H9 (cell line): ENCODE data around the gene PIAS2. TPM values are rescaled to one million over a fixed set of nuclear protein-coding genes. Genes with fewer than 3 reads are reported as not detected.

Source experiments
- DNase-seq: peaks from one replicate; pipeline ENCODE4 v3.0.0-alpha.2; 2017
- H2AFZ ChIP-seq: one replicate; pipeline ENCODE4 v1.6.1; 2013; ENCODE audit warnings: mild to moderate bottlenecking, low read length, control low read depth, moderate library complexity
- H2AK5ac ChIP-seq: 2 replicates; pipeline ENCODE4 v1.6.1; 2013; ENCODE audit warnings: low read length, control low read depth, mixed read lengths; ENCODE audit not compliant: insufficient read length
- H2BK120ac ChIP-seq: one replicate; pipeline ENCODE4 v1.6.1; 2013; ENCODE audit warnings: low read depth, mild to moderate bottlenecking, low read length, control low read depth, inconsistent platforms; ENCODE audit not compliant: poor library complexity, severe bottlenecking
- H2BK12ac ChIP-seq: 2 replicates; pipeline ENCODE4 v1.6.1; 2013; ENCODE audit warnings: low read length, control low read depth, mixed read lengths, low read depth; ENCODE audit not compliant: insufficient read length
- H2BK15ac ChIP-seq: 2 replicates; pipeline ENCODE4 v1.6.1; 2013; ENCODE audit warnings: low read depth, low read length, control low read depth
- H2BK20ac ChIP-seq: one replicate; pipeline ENCODE4 v1.6.1; 2013; ENCODE audit warnings: low read depth, mild to moderate bottlenecking, low read length, control low read depth, inconsistent platforms; ENCODE audit not compliant: poor library complexity, severe bottlenecking
- H2BK5ac ChIP-seq: 2 replicates; pipeline ENCODE4 v1.6.1; 2013; ENCODE audit warnings: low read length, control low read depth, mixed read lengths; ENCODE audit not compliant: insufficient read length
- H3K14ac ChIP-seq: 2 replicates; pipeline ENCODE4 v1.6.1; 2013; ENCODE audit warnings: low read length, control low read depth; ENCODE audit not compliant: insufficient read depth
- H3K18ac ChIP-seq: 2 replicates; pipeline ENCODE4 v1.6.1; 2013; ENCODE audit warnings: low read depth, mild to moderate bottlenecking, mixed read lengths, low read length, control low read depth; ENCODE audit not compliant: insufficient read length
- H3K23ac ChIP-seq: 2 replicates; pipeline ENCODE4 v1.6.1; 2013; ENCODE audit warnings: low read length, control low read depth, mixed read lengths, low read depth; ENCODE audit not compliant: insufficient read length
- H3K23me2 ChIP-seq: 2 replicates; pipeline ENCODE4 v1.6.1; 2013; ENCODE audit warnings: low read depth, mild to moderate bottlenecking, mixed read lengths, low read length, control low read depth; ENCODE audit not compliant: insufficient read length, poor library complexity, severe bottlenecking
- H3K27ac ChIP-seq: 2 replicates; pipeline ENCODE4 v1.5.1; 2013; ENCODE audit warnings: low read length, control low read depth, mixed read lengths, low read depth; ENCODE audit not compliant: insufficient read length
- H3K27me3 ChIP-seq: 2 replicates; pipeline ENCODE4 v1.6.1; 2013; ENCODE audit warnings: low read length, control low read depth, inconsistent platforms; ENCODE audit not compliant: insufficient read depth
- H3K4ac ChIP-seq: 2 replicates; pipeline ENCODE4 v1.6.1; 2013; ENCODE audit warnings: low read depth, mild to moderate bottlenecking, control low read depth, inconsistent platforms, low read length, moderate library complexity
- H3K4me1 ChIP-seq: 2 replicates; pipeline ENCODE4 v1.6.1; 2013; ENCODE audit warnings: low read length, control low read depth, inconsistent platforms; ENCODE audit not compliant: insufficient read depth
- H3K4me2 ChIP-seq: 2 replicates; pipeline ENCODE4 v1.6.1; 2013; ENCODE audit warnings: low read length, control low read depth, mixed read lengths; ENCODE audit not compliant: insufficient read length, insufficient read depth
- H3K56ac ChIP-seq: 2 replicates; pipeline ENCODE4 v1.6.1; 2013; ENCODE audit warnings: low read depth, mild to moderate bottlenecking, mixed read lengths, low read length, control low read depth; ENCODE audit not compliant: insufficient read length
- H3K79me1 ChIP-seq: 2 replicates; pipeline ENCODE4 v1.6.1; 2013; ENCODE audit warnings: low read depth, mild to moderate bottlenecking, moderate library complexity, low read length, control low read depth, inconsistent platforms; ENCODE audit not compliant: insufficient read depth, poor library complexity, severe bottlenecking
- H3K79me2 ChIP-seq: 2 replicates; pipeline ENCODE4 v1.6.1; 2013; ENCODE audit warnings: low read length, control low read depth, inconsistent platforms; ENCODE audit not compliant: insufficient read depth
- H3K9ac ChIP-seq: 2 replicates; pipeline ENCODE4 v1.6.1; 2013; ENCODE audit warnings: low read length, control low read depth, mixed read lengths; ENCODE audit not compliant: insufficient read length; ENCODE audit errors: extremely low read depth
- H3K9me3 ChIP-seq: one replicate; pipeline ENCODE4 v1.6.1; 2013; ENCODE audit warnings: low read depth, low read length, inconsistent platforms; ENCODE audit not compliant: control insufficient read depth
- H3T11ph ChIP-seq: one replicate; pipeline ENCODE4 v1.6.1; 2013; ENCODE audit warnings: mild to moderate bottlenecking, low read length, control low read depth, inconsistent platforms
- H4K20me1 ChIP-seq: one replicate; pipeline ENCODE4 v1.6.1; 2013; ENCODE audit not compliant: control insufficient read depth, insufficient read length, insufficient read depth
- H4K5ac ChIP-seq: 2 replicates; pipeline ENCODE4 v1.6.1; 2013; ENCODE audit warnings: low read depth, mild to moderate bottlenecking, mixed read lengths, low read length, control low read depth; ENCODE audit not compliant: insufficient read length
- H4K8ac ChIP-seq: replicated peaks from 2 replicates; pipeline ENCODE4 v1.6.1; 2013; ENCODE audit warnings: low read length, control low read depth, mixed read lengths, low read depth; ENCODE audit not compliant: insufficient read length
- H4K91ac ChIP-seq: 2 replicates; pipeline ENCODE4 v1.6.1; 2013; ENCODE audit warnings: low read depth, mild to moderate bottlenecking, moderate library complexity, mixed read lengths, low read length, control low read depth; ENCODE audit not compliant: insufficient read length
- H3K27ac Mint-ChIP-seq, 3 experiments: 2 replicates in 2 of 3; 3 replicates in 1 of 3; pipeline ENCODE4 v1.8.0; 2020 to 2021; ENCODE audit warnings: mixed read lengths in 3 of 3, mild to moderate bottlenecking in 1 of 3, moderate library complexity in 1 of 3
- H3K27me3 Mint-ChIP-seq: 2 replicates; pipeline ENCODE4 v1.8.0; 2021; ENCODE audit warnings: low read depth, mild to moderate bottlenecking, moderate library complexity, mixed read lengths
- H3K36me3 Mint-ChIP-seq, 3 experiments: 2 replicates in 2 of 3; 3 replicates in 1 of 3; pipeline ENCODE4 v1.8.0; 2020 to 2021; ENCODE audit warnings: low read depth in 3 of 3, mixed read lengths in 3 of 3; ENCODE audit not compliant: insufficient read depth in 1 of 3
- H3K4me1 Mint-ChIP-seq, 2 experiments: 2 replicates each; pipeline ENCODE4 v1.8.0; 2020; ENCODE audit warnings: mixed read lengths in 2 of 2
- H3K4me3 Mint-ChIP-seq, 2 experiments: 2 replicates in 1 of 2; 3 replicates in 1 of 2; pipeline ENCODE4 v1.8.0; 2020 to 2021; ENCODE audit warnings: mild to moderate bottlenecking in 2 of 2, mixed read lengths in 2 of 2, moderate library complexity in 1 of 2
- H3K9me3 Mint-ChIP-seq, 2 experiments: 2 replicates in 1 of 2; 3 replicates in 1 of 2; pipeline ENCODE4 v1.8.0; 2020; ENCODE audit warnings: mild to moderate bottlenecking in 2 of 2, mixed read lengths in 2 of 2, moderate library complexity in 1 of 2
- WGBS: extraction: QIAGEN DNeasy Blood & Tissue Kit; methylation state at CpG from one replicate; pipeline ENCODE4 v1.1.7; 2013; ENCODE audit warnings: missing lambda C conversion rate, low lambda C conversion rate, mixed read lengths; ENCODE audit not compliant: insufficient read length; ENCODE audit errors: extremely low coverage; 5-methylcytosine and 5-hydroxymethylcytosine counted together
- total RNA-seq: library from RNA; stranded (reverse); gene quantifications from 2 replicates; pipeline ENCODE4 v1.2.1, GENCODE V29; 2021
- TF ChIP-seq, protein P1 (sequence below): fragments of 200-600 bp; sonication (generic); conservative IDR thresholded peaks from 3 replicates; pipeline ENCODE4 v1.8.0; 2021; ENCODE audit warnings: antibody characterized with exemption, mild to moderate bottlenecking

PIAS2 gene
- total RNA-seq, 1 experiment from 2014 or later, result 58.4 TPM

DNA sequence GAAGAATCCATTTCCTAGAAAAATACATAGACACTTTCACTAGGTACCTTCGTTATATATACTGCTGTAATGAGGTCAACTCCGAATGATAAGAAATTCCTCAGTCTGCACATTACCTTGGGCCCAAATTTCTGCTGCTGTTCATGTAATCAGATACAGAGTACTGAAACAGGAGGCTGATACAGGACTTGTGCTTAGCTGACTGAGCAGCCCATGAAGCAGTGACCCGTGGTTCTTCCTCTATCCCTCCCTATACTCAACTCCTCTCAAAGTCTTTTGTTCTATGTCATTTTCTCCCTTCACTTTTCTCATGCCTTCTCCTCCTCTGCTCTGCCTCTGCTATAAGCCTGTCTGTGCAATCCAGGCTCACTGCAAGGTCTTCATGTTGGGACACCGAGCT lies 102.9 kb downstream of the PIAS2 start:
- Histone ChIP-seq H3K27ac (no peak overlapping the region), H3K27me3 (no peaks in the 10 kb centered on the region), H3K23ac (no peak overlapping the region), H2AK5ac (no peak overlapping the region), H2BK120ac (no peak overlapping the region), H4K8ac (no peak overlapping the region), H2BK15ac (no peak overlapping the region), H3K79me1 (no peaks in the 10 kb centered on the region), H4K91ac (no peak overlapping the region), H3T11ph (no peak overlapping the region), H2BK5ac (no peak overlapping the region), H3K4me2 (no peak overlapping the region), H3K23me2 (no peaks in the 10 kb centered on the region), H3K4ac (no peak overlapping the region), H2BK12ac (no peak overlapping the region), H3K56ac (no peak overlapping the region), H3K9me3 (no peaks in the 10 kb centered on the region), H3K4me1 (no peaks in the 10 kb centered on the region), H3K9ac (no peak overlapping the region), H3K14ac (no peak overlapping the region), H4K20me1 (no peaks in the 10 kb centered on the region), H2AFZ (no peak overlapping the region), H3K18ac (no peak overlapping the region), H2BK20ac (no peak overlapping the region), H3K79me2 (no peaks in the 10 kb centered on the region), H4K5ac (no peak overlapping the region)
- Mint-ChIP-seq H3K27me3 (no peaks in the 10 kb centered on the region), H3K9me3 (no peaks in the 10 kb centered on the region), H3K27ac (peak overlapping the region in 1 of 3 experiments; percentile 23; a peak in 1 of 7 replicates), H3K4me3 (no peak overlapping the region), H3K4me1 (peaks cover 21 to 30% of the 10 kb centered on the region in 2 experiments), H3K36me3 (no peaks in the 10 kb centered on the region)
- TF ChIP-seq, protein P1, sequence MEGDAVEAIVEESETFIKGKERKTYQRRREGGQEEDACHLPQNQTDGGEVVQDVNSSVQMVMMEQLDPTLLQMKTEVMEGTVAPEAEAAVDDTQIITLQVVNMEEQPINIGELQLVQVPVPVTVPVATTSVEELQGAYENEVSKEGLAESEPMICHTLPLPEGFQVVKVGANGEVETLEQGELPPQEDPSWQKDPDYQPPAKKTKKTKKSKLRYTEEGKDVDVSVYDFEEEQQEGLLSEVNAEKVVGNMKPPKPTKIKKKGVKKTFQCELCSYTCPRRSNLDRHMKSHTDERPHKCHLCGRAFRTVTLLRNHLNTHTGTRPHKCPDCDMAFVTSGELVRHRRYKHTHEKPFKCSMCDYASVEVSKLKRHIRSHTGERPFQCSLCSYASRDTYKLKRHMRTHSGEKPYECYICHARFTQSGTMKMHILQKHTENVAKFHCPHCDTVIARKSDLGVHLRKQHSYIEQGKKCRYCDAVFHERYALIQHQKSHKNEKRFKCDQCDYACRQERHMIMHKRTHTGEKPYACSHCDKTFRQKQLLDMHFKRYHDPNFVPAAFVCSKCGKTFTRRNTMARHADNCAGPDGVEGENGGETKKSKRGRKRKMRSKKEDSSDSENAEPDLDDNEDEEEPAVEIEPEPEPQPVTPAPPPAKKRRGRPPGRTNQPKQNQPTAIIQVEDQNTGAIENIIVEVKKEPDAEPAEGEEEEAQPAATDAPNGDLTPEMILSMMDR, result no peak
- WGBS, result no CpG with 5 or more reads among the region's 4 CpGs
- DNase-seq, result no peak
